B cell (primary cell): ENCODE results near the gene UBALD2. TPM values are rescaled to one million over a fixed set of nuclear protein-coding genes. Genes with fewer than 3 reads are reported as not detected.
A peak's percentile ranks its signal among the peaks of the same experiment; 100 is the strongest.

Experiments used
- ATAC-seq: fragments of 200-7000 bp; cut with Tn5 transposase; one replicate; pipeline ENCODE4 v1.10.0; 2021; ENCODE audit warnings: low read depth, mild to moderate bottlenecking, moderate number of reproducible peaks, moderate library complexity
- CTCF ChIA-PET: fragments of 350-600 bp; sonication (Branson Sonifier 250); formaldehyde crosslinking; loops from one replicate; lab custom pipeline; 2021; ENCODE audit warnings: antibody characterized with exemption, inconsistent platforms; lab: Charles Lee
- POLR2A ChIA-PET: fragments of 350-600 bp; sonication (Branson Sonifier 250); formaldehyde crosslinking; loops from one replicate; lab custom pipeline; 2021; ENCODE audit warnings: antibody characterized with exemption; lab: Charles Lee
- DNase-seq: peaks from one replicate; pipeline ENCODE4 v3.0.0; 2013
- H2AFZ ChIP-seq: 2 replicates; pipeline ENCODE4 v1.6.1; 2012; ENCODE audit warnings: mild to moderate bottlenecking, low read depth, low read length; ENCODE audit not compliant: insufficient read depth, poor library complexity, severe bottlenecking
- H3K27ac ChIP-seq, 2 donors: 1 replicate in 1 of 2; 2 replicates in 1 of 2; pipeline ENCODE4 v1.5.1; 2012 to 2013; ENCODE audit warnings: low read length in 2 of 2, mild to moderate bottlenecking in 2 of 2, moderate library complexity in 1 of 2
- H3K27me3 ChIP-seq, 4 experiments: fragments of 200-600 bp in 1 of 4; sonication (generic) in 1 of 4; replicated peaks in 1 of 4; 1 replicate in 2 of 4; 2 replicates in 2 of 4; pipeline versions ENCODE4 v1.6.1 to v1.7.0; 2013 to 2016; ENCODE audit warnings: low read length in 3 of 4, mild to moderate bottlenecking in 2 of 4, mixed read lengths in 1 of 4, moderate library complexity in 1 of 4; ENCODE audit not compliant: insufficient read depth in 4 of 4, control insufficient read depth in 3 of 4; ENCODE audit errors: control extremely low read depth in 1 of 4
- H3K36me3 ChIP-seq, 2 experiments: replicated peaks in 1 of 2; 1 replicate in 1 of 2; 2 replicates in 1 of 2; pipeline versions ENCODE4 v1.6.1 to v1.7.1; 2013; ENCODE audit warnings: low read length in 1 of 2; ENCODE audit not compliant: insufficient read depth in 2 of 2, control insufficient read depth in 1 of 2; ENCODE audit errors: control extremely low read depth in 1 of 2, extremely low read depth in 1 of 2
- H3K4me1 ChIP-seq, 2 donors: fragments of 200-600 bp in 1 of 2; sonication (generic) in 1 of 2; 1 replicate in 1 of 2; 2 replicates in 1 of 2; pipeline versions ENCODE4 v1.5.1 to v1.6.1; 2013 to 2017; ENCODE audit warnings: low read length in 2 of 2; ENCODE audit not compliant: control insufficient read depth in 2 of 2, insufficient read depth in 2 of 2
- H3K4me2 ChIP-seq: replicated peaks from 2 replicates; pipeline ENCODE3; 2012; ENCODE audit warnings: mild to moderate bottlenecking, low read depth, low read length; ENCODE audit not compliant: poor library complexity, severe bottlenecking
- H3K4me3 ChIP-seq, 5 experiments: fragments of 200-600 bp in 1 of 5; sonication (generic) in 1 of 5; 1 replicate in 3 of 5; 2 replicates in 2 of 5; pipeline versions ENCODE4 v1.5.1 to v1.7.0; 2011 to 2016; ENCODE audit warnings: low read length in 4 of 5, mild to moderate bottlenecking in 4 of 5, low read depth in 2 of 5, control low read depth in 1 of 5, moderate library complexity in 1 of 5; ENCODE audit not compliant: insufficient read depth in 1 of 5; ENCODE audit errors: control extremely low read depth in 1 of 5, extremely low read depth in 1 of 5
- H3K79me2 ChIP-seq: fragments of 200-600 bp; sonication (generic); one replicate; pipeline ENCODE4 v1.6.0; 2016; ENCODE audit warnings: low read length; ENCODE audit not compliant: control insufficient read depth, insufficient read depth
- H3K9ac ChIP-seq: fragments of 200-600 bp; sonication (generic); 2 replicates; pipeline ENCODE4 v1.6.1; 2017; ENCODE audit warnings: mild to moderate bottlenecking, low read length, moderate library complexity
- H3K9me3 ChIP-seq, 3 donors: one replicate each; pipeline versions ENCODE4 v1.6.1 to v1.7.1; 2013; ENCODE audit warnings: low read length in 2 of 3; ENCODE audit not compliant: control insufficient read depth in 2 of 3, insufficient read depth in 1 of 3; ENCODE audit errors: control extremely low read depth in 1 of 3
- H4K20me1 ChIP-seq: 2 replicates; pipeline ENCODE4 v1.6.0; 2012; ENCODE audit warnings: mild to moderate bottlenecking, low read length; ENCODE audit not compliant: insufficient read depth, control insufficient read depth, poor library complexity, severe bottlenecking
- H3K27ac Mint-ChIP-seq: one replicate; pipeline ENCODE4 v1.8.0; 2021; ENCODE audit warnings: mixed read lengths
- H3K27me3 Mint-ChIP-seq: one replicate; pipeline ENCODE4 v1.8.0; 2021; ENCODE audit warnings: mixed read lengths
- H3K4me1 Mint-ChIP-seq: one replicate; pipeline ENCODE4 v1.8.0; 2021; ENCODE audit warnings: mixed read lengths
- H3K4me3 Mint-ChIP-seq: one replicate; pipeline ENCODE4 v1.8.0; 2021; ENCODE audit warnings: mixed read lengths
- H3K9me3 Mint-ChIP-seq: one replicate; pipeline ENCODE4 v1.8.0; 2022; ENCODE audit warnings: mixed read lengths; ENCODE audit not compliant: insufficient read depth
- CTCF ChIP-seq: fragments of 200-600 bp; IDR thresholded peaks from one replicate; pipeline ENCODE4 v1.8.0; 2022; ENCODE audit warnings: antibody characterized with exemption, mild to moderate bottlenecking
- WGBS: methylation state at CpG from one replicate; pipeline ENCODE4 v1.1.5; 2013; ENCODE audit warnings: missing lambda C conversion rate; ENCODE audit not compliant: insufficient coverage; 5-methylcytosine and 5-hydroxymethylcytosine counted together
- intact Hi-C: fragments of 100-400 bp; cut with micrococcal nuclease; formaldehyde crosslinking; loops from one replicate; pipeline ENCODE4 v1.10.0; 2022
- polyA plus RNA-seq: library from polyadenylated mRNA; depleted of rRNA; stranded (reverse); fragments of >200 nt; gene quantifications from 2 replicates; pipeline ENCODE4 v1.2.3, GENCODE V29; 2012
- total RNA-seq, 2 donors: library from RNA; stranded (reverse); fragments of 120-200 nt in 1 of 2; gene quantifications; 1 replicate in 1 of 2; 2 replicates in 1 of 2; pipeline versions ENCODE4 v1.2.3 to v1.2.4, GENCODE V29; 2013 to 2022

The UBALD2 gene
- total and polyA plus RNA-seq, 2 donors (not counting 1 experiment from before 2014, with no cell fraction given): 78.9 to 155 TPM

- no peak for TF ChIP-seq CTCF
- H3K4me3 Mint-ChIP-seq: peak overlapping the region; percentile 82
- ChIA-PET POLR2A (interaction anchor here (0.5 to 5.6 kb wide), 7 partner anchors 8 to 971 kb away, joined by 3 to 44 read pairs (median 6); partner anchors contain the start of gene UBALD2), CTCF (interaction anchor here (1.0 to 16.7 kb wide), 10 partner anchors 7 to 258 kb away, joined by 3 to 435 read pairs (median 6); partner anchors contain the start of genes FOXJ1 and UBALD2)
- peaks cover 86% of the 10 kb centered on the region for H3K4me1 Mint-ChIP-seq
- Histone ChIP-seq H3K27ac (peak overlapping the region; percentile 97 to 99), H3K9me3 (peaks cover 0 to 5% (median 0%) of the 10 kb centered on the region in 3 donors), H3K4me3 (peak overlapping the region in 4 of 5 experiments; percentile 41 to 61 (median 52)), H2AFZ (no peak overlapping the region), H3K36me3 (peaks cover 2 to 13% of the 10 kb centered on the region in 2 experiments), H3K9ac (peak overlapping the region; percentile 68), H3K4me2 (peak overlapping the region; percentile 94), H3K27me3 (no peaks in the 10 kb centered on the region), H3K4me1 (peaks cover 87 to 98% of the 10 kb centered on the region in 2 donors), H4K20me1 (peaks cover 5% of the 10 kb centered on the region), H3K79me2 (peaks cover 25% of the 10 kb centered on the region)
- intact Hi-C loops: loop anchor here (1.0 to 10.0 kb wide), 4 partner anchors 8 to 223 kb away; partner anchors contain the start of genes FOXJ1 and RNF157
- DNase-seq (peak; percentile 97), ATAC-seq (peak; percentile 55)
- no peaks in the 10 kb centered on the region for H3K27me3 Mint-ChIP-seq
- H3K27ac Mint-ChIP-seq: peak overlapping the region; percentile 93
- H3K9me3 Mint-ChIP-seq: no peaks in the 10 kb centered on the region
- 4% methylated on average over 33 of the region's 38 CpGs for WGBS
Observed at GRCh38 chr17:76271669-76272540, 6.8 kb downstream of the UBALD2 start.
